ENCODE results near the gene ERFE. TPM values are rescaled to one million over a fixed set of nuclear protein-coding genes. Genes with fewer than 3 reads are reported as not detected.

Gene ERFE
- total and polyA plus RNA-seq, 2 experiments from 2014 or later, result 0.41 to 0.86 TPM

- no peaks in the 10 kb centered on the region for H4K20me1 ChIP-seq (ENCODE audit: insufficient read depth)
- no peak overlapping the region for H3K27ac ChIP-seq
- H3K27me3 ChIP-seq (replicated peaks; ENCODE audit: insufficient read depth), result no peaks in the 10 kb centered on the region
- no peak overlapping the region for H2AFZ ChIP-seq
- H3K4me3 ChIP-seq, result no peak overlapping the region
- no peaks in the 10 kb centered on the region for H3K4me1 ChIP-seq (ENCODE audit: insufficient read depth)
- no peak overlapping the region for H3K9ac ChIP-seq
- no peaks in the 10 kb centered on the region for H3K36me3 ChIP-seq (ENCODE audit: low read depth)
- TF ChIP-seq EZH2phosphoT487 (IDR thresholded peaks at IDR 0.05; ENCODE audit: insufficient read depth, low read depth) (no peak), EZH2 (IDR thresholded peaks at IDR 0.05; ENCODE audit: insufficient read depth, poor library complexity, severe bottlenecking) (no peak)
- H3K4me2 ChIP-seq (ENCODE audit: unreplicated experiment), result no peak overlapping the region
- H3K9me2 ChIP-seq (ENCODE audit: insufficient read depth), result no peaks in the 10 kb centered on the region
- H3K9me3 ChIP-seq (ENCODE audit: low read depth), result no peaks in the 10 kb centered on the region
- H3K79me2 ChIP-seq (ENCODE audit: insufficient read depth), result no peaks in the 10 kb centered on the region
- WGBS, 2 experiments (ENCODE audit: low coverage in 1 of 2, low lambda C conversion rate in 2 of 2, missing lambda C conversion rate in 2 of 2), result 32 to 36% methylated on average over 29 to 30 of the region's 30 CpGs
- H3F3A ChIP-seq (ENCODE audit: insufficient read depth), result no peaks in the 10 kb centered on the region
- DNase-seq, result no peak
- in situ Hi-C loops (cut with MboI), result no loop called here
Measured at GRCh38 chr2:238120463-238121298, 38.1 kb upstream of the ERFE start.

DNA sequence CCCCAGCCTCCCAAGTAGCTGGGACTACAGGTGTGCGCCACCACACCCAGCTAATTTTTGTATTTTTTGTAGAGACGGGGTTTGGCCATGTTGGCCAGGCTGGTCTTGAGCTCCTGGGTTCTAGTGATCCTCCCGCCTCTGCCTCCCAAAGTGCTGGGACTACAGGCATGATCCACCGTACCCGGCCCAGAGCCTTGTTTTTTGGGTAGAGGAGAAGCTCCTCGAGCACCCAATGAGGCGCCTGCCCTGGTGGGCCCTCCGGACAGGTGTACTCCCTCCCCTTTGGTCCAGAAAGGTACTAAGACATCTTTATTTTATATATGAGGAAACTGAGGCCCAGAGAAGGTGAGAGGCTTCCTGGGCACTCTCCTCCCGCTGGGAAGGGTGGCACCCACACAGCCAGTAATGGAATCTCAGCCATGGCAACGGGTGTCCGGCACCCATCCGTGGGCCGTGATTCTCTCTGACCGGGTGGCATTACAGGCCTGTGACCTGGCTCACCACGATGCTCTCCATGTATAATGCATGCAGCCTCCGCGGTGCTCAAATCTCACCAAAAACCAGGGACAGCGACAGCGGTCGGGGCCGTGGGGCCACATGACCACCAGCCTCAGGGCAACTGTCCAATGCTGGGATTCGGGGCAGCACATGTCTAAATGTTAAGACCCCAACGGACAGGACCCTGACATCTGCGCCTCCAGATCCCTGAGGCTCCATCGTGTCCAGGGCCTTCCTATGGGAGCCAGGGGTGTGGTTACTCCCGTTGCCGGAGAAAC is 37.1 kb upstream of the ERFE start:
- 79 to 81% methylated on average over 27 of the region's 27 CpGs for WGBS, 2 experiments (ENCODE audit: low coverage in 1 of 2, low lambda C conversion rate in 2 of 2, missing lambda C conversion rate in 2 of 2)
- no peaks in the 10 kb centered on the region for H3K79me2 ChIP-seq (ENCODE audit: insufficient read depth)
- in situ Hi-C loops (cut with MboI), result no loop called here
- no peak overlapping the region for H3K9ac ChIP-seq
- no peak overlapping the region for H3K4me2 ChIP-seq (ENCODE audit: unreplicated experiment)
- H3K4me3 ChIP-seq, result no peak overlapping the region
- H3K27ac ChIP-seq, result no peak overlapping the region
- H3K9me2 ChIP-seq (ENCODE audit: insufficient read depth), result no peaks in the 10 kb centered on the region
- H3K9me3 ChIP-seq (ENCODE audit: low read depth), result no peaks in the 10 kb centered on the region
- H3K4me1 ChIP-seq (ENCODE audit: insufficient read depth), result no peaks in the 10 kb centered on the region
- H2AFZ ChIP-seq, result no peak overlapping the region
- H4K20me1 ChIP-seq (ENCODE audit: insufficient read depth), result no peaks in the 10 kb centered on the region
- H3K36me3 ChIP-seq (ENCODE audit: low read depth), result no peaks in the 10 kb centered on the region
- TF ChIP-seq EZH2 (IDR thresholded peaks at IDR 0.05; ENCODE audit: insufficient read depth, poor library complexity, severe bottlenecking) (no peak), EZH2phosphoT487 (IDR thresholded peaks at IDR 0.05; ENCODE audit: insufficient read depth, low read depth) (no peak)
- no peaks in the 10 kb centered on the region for H3K27me3 ChIP-seq (replicated peaks; ENCODE audit: insufficient read depth)
- no peak for DNase-seq
- H3F3A ChIP-seq (ENCODE audit: insufficient read depth), result no peaks in the 10 kb centered on the region

GRCh38 chr2:238122287-238123217 is 36.2 kb upstream of the ERFE start:
- WGBS, 2 experiments (ENCODE audit: low coverage in 1 of 2, low lambda C conversion rate in 2 of 2, missing lambda C conversion rate in 2 of 2), result 82 to 86% methylated on average over 28 to 29 of the region's 29 CpGs
- in situ Hi-C loops (cut with MboI), result no loop called here

More at GRCh38 chr2:238122287-238123217, 36.2 kb upstream of the ERFE start:
- Histone ChIP-seq H3K4me2 (ENCODE audit: unreplicated experiment) (no peak overlapping the region), H3K4me1 (ENCODE audit: insufficient read depth) (no peaks in the 10 kb centered on the region), H3F3A (ENCODE audit: insufficient read depth) (no peaks in the 10 kb centered on the region), H3K9me2 (ENCODE audit: insufficient read depth) (no peaks in the 10 kb centered on the region), H2AFZ (no peak overlapping the region), H3K79me2 (ENCODE audit: insufficient read depth) (no peaks in the 10 kb centered on the region), H3K9me3 (ENCODE audit: low read depth) (no peaks in the 10 kb centered on the region), H3K9ac (no peak overlapping the region), H3K36me3 (ENCODE audit: low read depth) (no peaks in the 10 kb centered on the region), H4K20me1 (ENCODE audit: insufficient read depth) (no peaks in the 10 kb centered on the region), H3K27me3 (replicated peaks; ENCODE audit: insufficient read depth) (no peaks in the 10 kb centered on the region), H3K27ac (no peak overlapping the region), H3K4me3 (no peak overlapping the region)
- no peak for DNase-seq
- TF ChIP-seq EZH2 (IDR thresholded peaks at IDR 0.05; ENCODE audit: insufficient read depth, poor library complexity, severe bottlenecking) (no peak), EZH2phosphoT487 (IDR thresholded peaks at IDR 0.05; ENCODE audit: insufficient read depth, low read depth) (no peak)
